ENCODE data around the gene GUCY1A2.

- TF ChIP-seq, protein P1, sequence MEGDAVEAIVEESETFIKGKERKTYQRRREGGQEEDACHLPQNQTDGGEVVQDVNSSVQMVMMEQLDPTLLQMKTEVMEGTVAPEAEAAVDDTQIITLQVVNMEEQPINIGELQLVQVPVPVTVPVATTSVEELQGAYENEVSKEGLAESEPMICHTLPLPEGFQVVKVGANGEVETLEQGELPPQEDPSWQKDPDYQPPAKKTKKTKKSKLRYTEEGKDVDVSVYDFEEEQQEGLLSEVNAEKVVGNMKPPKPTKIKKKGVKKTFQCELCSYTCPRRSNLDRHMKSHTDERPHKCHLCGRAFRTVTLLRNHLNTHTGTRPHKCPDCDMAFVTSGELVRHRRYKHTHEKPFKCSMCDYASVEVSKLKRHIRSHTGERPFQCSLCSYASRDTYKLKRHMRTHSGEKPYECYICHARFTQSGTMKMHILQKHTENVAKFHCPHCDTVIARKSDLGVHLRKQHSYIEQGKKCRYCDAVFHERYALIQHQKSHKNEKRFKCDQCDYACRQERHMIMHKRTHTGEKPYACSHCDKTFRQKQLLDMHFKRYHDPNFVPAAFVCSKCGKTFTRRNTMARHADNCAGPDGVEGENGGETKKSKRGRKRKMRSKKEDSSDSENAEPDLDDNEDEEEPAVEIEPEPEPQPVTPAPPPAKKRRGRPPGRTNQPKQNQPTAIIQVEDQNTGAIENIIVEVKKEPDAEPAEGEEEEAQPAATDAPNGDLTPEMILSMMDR (conservative IDR thresholded peaks at IDR 0.05; ENCODE audit: low read depth, low read length), result no peak
- TF ChIP-seq EZH2 (IDR thresholded peaks at IDR 0.05; ENCODE audit: borderline replicate concordance, low read depth, low read length, poor library complexity, severe bottlenecking), result no peak
Measured at GRCh38 chr11:106939157-106939556, 79.1 kb downstream of the GUCY1A2 start.
